HL-60 (cell line): ENCODE measurements around the gene PBX1.

Source experiments
- DNase-seq, 2 experiments: peaks; one replicate each; pipeline ENCODE4 v3.0.0-alpha.2; 2010 to 2020; ENCODE audit warnings: low read depth in 1 of 2, low spot score in 1 of 2
- H3K27ac ChIP-seq: fragments of 250-450 bp; sonication (Bioruptor Pico); replicated peaks from 2 replicates; pipeline ENCODE4 v1.5.1; 2020; ENCODE audit warnings: mild to moderate bottlenecking, moderate library complexity
- H3K27me3 ChIP-seq: fragments of 250-450 bp; sonication (Bioruptor Pico); 2 replicates; pipeline ENCODE4 v1.5.1; 2021; ENCODE audit warnings: mild to moderate bottlenecking, moderate library complexity; ENCODE audit not compliant: insufficient read depth, poor library complexity, severe bottlenecking
- H3K4me3 ChIP-seq: replicated peaks from 2 replicates; pipeline ENCODE4 v1.5.1; 2011; ENCODE audit warnings: mild to moderate bottlenecking, control low read depth, low read length; ENCODE audit not compliant: insufficient read depth
- GABPA ChIP-seq: IDR thresholded peaks from 2 replicates; pipeline ENCODE4 v1.6.1; 2012; ENCODE audit warnings: low read depth
- POLR2AphosphoS5 ChIP-seq: IDR thresholded peaks from 2 replicates; pipeline ENCODE4 v1.6.1; 2012; ENCODE audit warnings: low read depth
- SPI1 ChIP-seq: IDR thresholded peaks from 2 replicates; pipeline ENCODE4 v1.6.1; 2012; ENCODE audit warnings: low read depth, mild to moderate bottlenecking, borderline replicate concordance
- TF ChIP-seq, protein P1 (sequence below): IDR thresholded peaks from 2 replicates; pipeline ENCODE4 v1.6.1; 2012; ENCODE audit warnings: low read depth; ENCODE audit not compliant: insufficient replicate concordance
- TF ChIP-seq, protein P2 (sequence below): IDR thresholded peaks from one replicate; pipeline ENCODE4 v1.5.1; 2011; ENCODE audit warnings: low read length, control low read depth, inconsistent platforms; ENCODE audit not compliant: insufficient read depth

PBX1 gene

DNA sequence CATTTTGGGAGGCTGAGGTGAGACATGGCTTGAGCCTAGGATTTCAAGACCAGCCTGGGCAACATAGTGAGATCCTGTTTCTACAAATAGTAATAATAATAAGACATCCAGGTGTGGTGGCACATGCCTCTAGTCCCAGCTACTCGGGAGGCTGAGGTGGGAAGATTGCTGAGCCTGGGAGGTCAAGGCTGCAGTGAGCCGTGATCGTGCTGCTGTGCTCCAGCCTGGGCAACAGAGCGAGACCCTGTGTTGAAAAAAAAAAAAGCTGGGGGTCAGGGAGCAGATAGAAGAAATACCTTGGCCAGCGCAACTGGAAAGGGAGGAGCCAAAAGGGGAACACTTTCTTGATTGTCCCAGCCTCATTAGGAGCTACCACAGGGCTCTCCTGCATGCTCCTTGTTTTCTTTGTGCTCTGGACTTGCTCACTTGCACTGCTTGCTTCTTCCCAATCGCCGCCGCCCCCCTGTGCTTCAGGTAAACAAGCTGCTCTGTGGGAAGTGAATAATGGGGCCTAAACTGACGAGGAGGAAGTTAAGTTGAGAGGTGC, 31.1 kb downstream of the PBX1 start:
- Histone ChIP-seq H3K27ac (no peak overlapping the region), H3K27me3 (no peaks in the 10 kb centered on the region), H3K4me3 (no peak overlapping the region)
- no peak for DNase-seq
- no peak for TF ChIP-seq GABPA
- TF ChIP-seq, protein P1, sequence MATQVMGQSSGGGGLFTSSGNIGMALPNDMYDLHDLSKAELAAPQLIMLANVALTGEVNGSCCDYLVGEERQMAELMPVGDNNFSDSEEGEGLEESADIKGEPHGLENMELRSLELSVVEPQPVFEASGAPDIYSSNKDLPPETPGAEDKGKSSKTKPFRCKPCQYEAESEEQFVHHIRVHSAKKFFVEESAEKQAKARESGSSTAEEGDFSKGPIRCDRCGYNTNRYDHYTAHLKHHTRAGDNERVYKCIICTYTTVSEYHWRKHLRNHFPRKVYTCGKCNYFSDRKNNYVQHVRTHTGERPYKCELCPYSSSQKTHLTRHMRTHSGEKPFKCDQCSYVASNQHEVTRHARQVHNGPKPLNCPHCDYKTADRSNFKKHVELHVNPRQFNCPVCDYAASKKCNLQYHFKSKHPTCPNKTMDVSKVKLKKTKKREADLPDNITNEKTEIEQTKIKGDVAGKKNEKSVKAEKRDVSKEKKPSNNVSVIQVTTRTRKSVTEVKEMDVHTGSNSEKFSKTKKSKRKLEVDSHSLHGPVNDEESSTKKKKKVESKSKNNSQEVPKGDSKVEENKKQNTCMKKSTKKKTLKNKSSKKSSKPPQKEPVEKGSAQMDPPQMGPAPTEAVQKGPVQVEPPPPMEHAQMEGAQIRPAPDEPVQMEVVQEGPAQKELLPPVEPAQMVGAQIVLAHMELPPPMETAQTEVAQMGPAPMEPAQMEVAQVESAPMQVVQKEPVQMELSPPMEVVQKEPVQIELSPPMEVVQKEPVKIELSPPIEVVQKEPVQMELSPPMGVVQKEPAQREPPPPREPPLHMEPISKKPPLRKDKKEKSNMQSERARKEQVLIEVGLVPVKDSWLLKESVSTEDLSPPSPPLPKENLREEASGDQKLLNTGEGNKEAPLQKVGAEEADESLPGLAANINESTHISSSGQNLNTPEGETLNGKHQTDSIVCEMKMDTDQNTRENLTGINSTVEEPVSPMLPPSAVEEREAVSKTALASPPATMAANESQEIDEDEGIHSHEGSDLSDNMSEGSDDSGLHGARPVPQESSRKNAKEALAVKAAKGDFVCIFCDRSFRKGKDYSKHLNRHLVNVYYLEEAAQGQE, result no peak
- TF ChIP-seq, protein P2, sequence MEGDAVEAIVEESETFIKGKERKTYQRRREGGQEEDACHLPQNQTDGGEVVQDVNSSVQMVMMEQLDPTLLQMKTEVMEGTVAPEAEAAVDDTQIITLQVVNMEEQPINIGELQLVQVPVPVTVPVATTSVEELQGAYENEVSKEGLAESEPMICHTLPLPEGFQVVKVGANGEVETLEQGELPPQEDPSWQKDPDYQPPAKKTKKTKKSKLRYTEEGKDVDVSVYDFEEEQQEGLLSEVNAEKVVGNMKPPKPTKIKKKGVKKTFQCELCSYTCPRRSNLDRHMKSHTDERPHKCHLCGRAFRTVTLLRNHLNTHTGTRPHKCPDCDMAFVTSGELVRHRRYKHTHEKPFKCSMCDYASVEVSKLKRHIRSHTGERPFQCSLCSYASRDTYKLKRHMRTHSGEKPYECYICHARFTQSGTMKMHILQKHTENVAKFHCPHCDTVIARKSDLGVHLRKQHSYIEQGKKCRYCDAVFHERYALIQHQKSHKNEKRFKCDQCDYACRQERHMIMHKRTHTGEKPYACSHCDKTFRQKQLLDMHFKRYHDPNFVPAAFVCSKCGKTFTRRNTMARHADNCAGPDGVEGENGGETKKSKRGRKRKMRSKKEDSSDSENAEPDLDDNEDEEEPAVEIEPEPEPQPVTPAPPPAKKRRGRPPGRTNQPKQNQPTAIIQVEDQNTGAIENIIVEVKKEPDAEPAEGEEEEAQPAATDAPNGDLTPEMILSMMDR, result no peak
- no peak for TF ChIP-seq SPI1
- no peak for TF ChIP-seq POLR2AphosphoS5

DNA sequence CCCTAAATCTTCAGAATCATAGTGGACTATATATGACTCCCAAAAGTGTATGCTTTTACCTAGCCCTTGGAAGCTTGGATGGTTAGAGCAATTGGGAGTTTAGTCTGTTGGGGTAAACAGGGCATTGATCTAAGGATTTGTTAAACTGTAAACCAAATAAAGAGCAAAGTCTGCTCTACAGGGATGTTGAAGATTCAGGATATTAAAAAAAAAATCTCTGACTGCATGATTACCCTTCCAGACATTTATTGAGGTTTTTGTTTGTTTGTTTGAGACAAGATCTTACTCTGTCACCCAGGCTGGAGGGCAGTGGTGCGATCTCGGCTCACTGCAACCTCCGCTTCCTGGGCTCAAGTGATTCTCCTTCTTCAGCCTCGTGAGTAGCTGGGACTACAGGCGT, 31.6 kb downstream of the PBX1 start:
- TF ChIP-seq SPI1 (no peak), GABPA (no peak), POLR2AphosphoS5 (no peak)
- TF ChIP-seq, protein P1, result no peak
- TF ChIP-seq, protein P2, result no peak
- Histone ChIP-seq H3K27ac (no peak overlapping the region), H3K4me3 (no peak overlapping the region), H3K27me3 (no peaks in the 10 kb centered on the region)
- DNase-seq, result no peak

DNA sequence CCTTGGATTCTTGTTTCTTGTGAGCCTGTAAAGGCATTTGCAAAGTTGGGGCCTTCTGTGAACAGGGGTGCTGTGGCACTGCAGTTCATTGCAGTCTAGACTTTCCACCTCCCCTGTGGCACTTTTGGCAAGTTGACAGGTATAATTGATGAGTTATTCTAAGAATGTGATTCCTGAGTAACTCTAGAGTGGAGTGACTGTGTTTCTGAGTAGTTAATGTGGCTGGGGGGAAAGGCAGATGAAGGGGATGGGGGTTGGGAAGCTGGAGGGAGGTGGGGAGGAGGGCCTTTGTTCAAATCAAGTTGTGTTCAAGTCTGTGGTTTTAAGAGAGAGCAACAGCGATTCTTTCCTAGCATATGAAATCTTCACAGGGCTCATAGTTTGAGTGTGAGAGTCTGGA, 32.9 kb downstream of the PBX1 start:
- Histone ChIP-seq H3K27me3 (no peaks in the 10 kb centered on the region), H3K4me3 (no peak overlapping the region), H3K27ac (no peak overlapping the region)
- TF ChIP-seq SPI1 (no peak), POLR2AphosphoS5 (no peak), GABPA (no peak)
- TF ChIP-seq, protein P1, result no peak
- TF ChIP-seq, protein P2, result no peak
- DNase-seq, result no peak
